GM12878 (cell line): ENCODE data around the gene KIAA1671. TPM values are rescaled to one million over a fixed set of nuclear protein-coding genes. Genes with fewer than 3 reads are reported as not detected.

Source experiments
- ATF3 ChIP-seq: IDR thresholded peaks from 2 replicates; pipeline ENCODE4 v1.6.1; 2011; ENCODE audit warnings: low read depth, mild to moderate bottlenecking, low read length, moderate library complexity, borderline replicate concordance; ENCODE audit errors: extremely low read depth
- ATF7 ChIP-seq: fragments of 450-650 bp; IDR thresholded peaks from 2 replicates; pipeline ENCODE4 v1.6.1; 2016; ENCODE audit warnings: low read depth, mild to moderate bottlenecking
- BRCA1 ChIP-seq: IDR thresholded peaks from 2 replicates; pipeline ENCODE4 v1.6.1; 2011; ENCODE audit warnings: low read depth, low read length, improper control_type of control experiment
- CBFB ChIP-seq: IDR thresholded peaks from 2 replicates; pipeline ENCODE4 v1.6.1; 2016; ENCODE audit warnings: antibody characterized with exemption, low read depth
- CHD4 ChIP-seq: fragments of 200-600 bp; sonication (generic); IDR thresholded peaks from 2 replicates; pipeline ENCODE4 v1.6.1; 2016; ENCODE audit warnings: mild to moderate bottlenecking
- EZH2 ChIP-seq: IDR thresholded peaks from 2 replicates; pipeline ENCODE4 v1.6.1; 2012; ENCODE audit warnings: low read depth, mild to moderate bottlenecking, control low read depth, inconsistent platforms, low read length, borderline replicate concordance; ENCODE audit not compliant: control insufficient read depth
- FOXK2 ChIP-seq: fragments of 450-650 bp; IDR thresholded peaks from 2 replicates; pipeline ENCODE4 v1.6.1; 2017; ENCODE audit warnings: mild to moderate bottlenecking, moderate library complexity
- GABPA ChIP-seq: IDR thresholded peaks from 2 replicates; pipeline ENCODE4 v1.6.1; 2014; ENCODE audit warnings: antibody characterized with exemption, low read depth, mild to moderate bottlenecking, inconsistent platforms
- IKZF1 ChIP-seq: fragments of 450-650 bp; conservative IDR thresholded peaks from 2 replicates; pipeline ENCODE4 v1.6.1; 2017; ENCODE audit warnings: antibody characterized with exemption, mild to moderate bottlenecking
- IRF4 ChIP-seq: IDR thresholded peaks from 2 replicates; pipeline ENCODE4 v1.6.1; 2011; ENCODE audit warnings: low read depth, low read length
- MTA3 ChIP-seq: IDR thresholded peaks from 2 replicates; pipeline ENCODE4 v1.6.1; 2012; ENCODE audit warnings: low read length, inconsistent platforms, borderline replicate concordance
- MXI1 ChIP-seq: fragments of 150-350 bp; IDR thresholded peaks from 2 replicates; pipeline ENCODE4 v1.6.1; 2011; ENCODE audit warnings: low read depth, mild to moderate bottlenecking, inconsistent platforms, low read length, improper control_type of control experiment
- NFYB ChIP-seq: IDR thresholded peaks from 2 replicates; pipeline ENCODE4 v1.6.1; 2011; ENCODE audit warnings: low read depth, mild to moderate bottlenecking, low read length, improper control_type of control experiment, moderate library complexity; ENCODE audit not compliant: insufficient read depth
- NRF1 ChIP-seq: conservative IDR thresholded peaks from 2 replicates; pipeline ENCODE4 v1.6.1; 2011; ENCODE audit warnings: mild to moderate bottlenecking, low read depth, low read length, improper control_type of control experiment
- PAX5 ChIP-seq: IDR thresholded peaks from 2 replicates; pipeline ENCODE4 v1.6.1; 2011; ENCODE audit warnings: low read depth, low read length, borderline replicate concordance
- POLR2A ChIP-seq: IDR thresholded peaks from 2 replicates; pipeline ENCODE4 v1.6.1; 2011; ENCODE audit warnings: low read depth, mild to moderate bottlenecking, low read length
- POU2F2 ChIP-seq: IDR thresholded peaks from 3 replicates; pipeline ENCODE4 v1.6.1; 2011; ENCODE audit warnings: low read depth, mild to moderate bottlenecking, low read length, borderline replicate concordance
- PRDM15 ChIP-seq: fragments of 450-650 bp; formaldehyde crosslinking; IDR thresholded peaks from 2 replicates; pipeline ENCODE4 v1.4.0; 2020; ENCODE audit warnings: mild to moderate bottlenecking, moderate library complexity
- RAD51 ChIP-seq: fragments of 450-650 bp; IDR thresholded peaks from 2 replicates; pipeline ENCODE4 v1.6.1; 2016; ENCODE audit warnings: moderate library complexity, mild to moderate bottlenecking, inconsistent platforms
- REST ChIP-seq: IDR thresholded peaks from 2 replicates; pipeline ENCODE4 v1.6.1; 2012; ENCODE audit warnings: mild to moderate bottlenecking, low read depth, low read length
- SIX5 ChIP-seq: IDR thresholded peaks from 2 replicates; pipeline ENCODE4 v1.6.1; 2011; ENCODE audit warnings: mild to moderate bottlenecking, low read depth, low read length, moderate library complexity; ENCODE audit not compliant: severe bottlenecking
- SMC3 ChIP-seq: IDR thresholded peaks from 2 replicates; pipeline ENCODE4 v1.6.1; 2011; ENCODE audit warnings: low read length, improper control_type of control experiment, borderline replicate concordance
- SPI1 ChIP-seq: IDR thresholded peaks from 2 replicates; pipeline ENCODE4 v1.6.1; 2011; ENCODE audit warnings: low read depth, mild to moderate bottlenecking, low read length, moderate library complexity, borderline replicate concordance; ENCODE audit not compliant: insufficient read depth
- STAT1 ChIP-seq: fragments of 450-650 bp; conservative IDR thresholded peaks from 2 replicates; pipeline ENCODE4 v1.6.1; 2014; ENCODE audit warnings: antibody characterized with exemption, mild to moderate bottlenecking
- SUZ12 ChIP-seq: fragments of 200-600 bp; sonication (generic); IDR thresholded peaks from one replicate; pipeline ENCODE4 v1.6.1; 2018; ENCODE audit warnings: antibody characterized with exemption, mild to moderate bottlenecking; ENCODE audit not compliant: unreplicated experiment
- ZBED1 ChIP-seq: IDR thresholded peaks from 2 replicates; pipeline ENCODE4 v1.6.1; 2016; ENCODE audit warnings: borderline replicate concordance
- ZNF207 ChIP-seq: fragments of 450-650 bp; IDR thresholded peaks from 2 replicates; pipeline ENCODE4 v1.6.1; 2014; ENCODE audit warnings: antibody characterized with exemption, mild to moderate bottlenecking, borderline replicate concordance
- polyA plus RNA-seq, 11 experiments: library from polyadenylated mRNA; depleted of rRNA in 4 of 11; unstranded in 6 of 11; stranded (reverse) in 5 of 11; fragments of >200 nt; fragmentation: Nextera tagmentation in 4 of 11; fragmentation: Illumina TruSeq in 1 of 11; extraction: Ambion mirVana in 4 of 11; extraction: Trizol in 1 of 11; gene quantifications; 1 replicate in 1 of 11; 2 replicates in 10 of 11; pipeline versions ENCODE4 v1.2.1 to v1.2.3, GENCODE V29; 2011 to 2016; ENCODE audit warnings: inconsistent platforms in 2 of 11, missing spikeins in 2 of 11, low read depth in 1 of 11
- total RNA-seq, 4 experiments: library from RNA; depleted of rRNA in 3 of 4; stranded (reverse); fragments of >200 nt in 3 of 4; fragmentation: Illumina TruSeq in 1 of 4; extraction: Trizol in 1 of 4; gene quantifications; 2 replicates each; pipeline versions ENCODE4 v1.2.1 to v1.2.3, GENCODE V29; 2013 to 2021

The KIAA1671 gene
- total and polyA plus RNA-seq, 10 of the 15 experiments (the other 5 are each of a cell fraction or from before 2014, with no cell fraction given) = 0.05 to 2.7 (median 0.33) TPM

GRCh38 chr22:25070956-25071355 lies 118.4 kb downstream of the KIAA1671 start (continued):
- TF ChIP-seq SIX5 (no peak), STAT1 (no peak), PRDM15 (CRISPR knock-in tag) (no peak), MTA3 (no peak), ZBED1 (no peak), SPI1 (peak; percentile 63; the same call in 1 of the 2 replicates), IRF4 (0 out of 2 replicates have a peak, but pooled peaks have one; percentile 43), POLR2A (no peak), NFYB (no peak), NRF1 (no peak), BRCA1 (no peak), ATF3 (no peak), RAD51 (no peak), CHD4 (no peak), FOXK2 (no peak), GABPA (no peak), SMC3 (no peak), EZH2 (no peak), POU2F2 (no peak), IKZF1 (peak; percentile 82), ATF7 (peak; percentile 46; the same call in 1 of the 2 replicates), ZNF207 (no peak), MXI1 (no peak), REST (no peak), CBFB (no peak), PAX5 (peak; percentile 8; the same call in 1 of the 2 replicates), SUZ12 (no peak)
